Type B pancreatic cell (in vitro differentiated cells): Measurements from ENCODE around the gene SRSF2. TPM values are rescaled to one million over a fixed set of nuclear protein-coding genes. Genes with fewer than 3 reads are reported as not detected.

Source experiments
- DNase-seq: peaks from one replicate; pipeline ENCODE4 v3.0.0; 2021; ENCODE audit warnings: mixed read lengths; ENCODE audit not compliant: unreplicated experiment; ENCODE audit errors: extremely low spot score
- H3K27ac Mint-ChIP-seq: 2 replicates; pipeline ENCODE4 v1.8.0; 2021; ENCODE audit warnings: mild to moderate bottlenecking, mixed read lengths
- H3K27me3 Mint-ChIP-seq: 2 replicates; pipeline ENCODE4 v1.8.0; 2021; ENCODE audit warnings: mixed read lengths
- H3K36me3 Mint-ChIP-seq: 2 replicates; pipeline ENCODE4 v1.8.0; 2021; ENCODE audit warnings: mixed read lengths
- H3K4me1 Mint-ChIP-seq: one replicate; pipeline ENCODE4 v1.8.0; 2021; ENCODE audit warnings: mixed read lengths; ENCODE audit not compliant: unreplicated experiment
- H3K4me3 Mint-ChIP-seq: 2 replicates; pipeline ENCODE4 v1.8.0; 2021; ENCODE audit warnings: mild to moderate bottlenecking, mixed read lengths
- H3K9me3 Mint-ChIP-seq: 2 replicates; pipeline ENCODE4 v1.8.0; 2021; ENCODE audit warnings: mixed read lengths
- total RNA-seq: library from RNA; stranded (reverse); gene quantifications from 2 replicates; pipeline ENCODE4 v1.2.1, GENCODE V29; 2021; ENCODE audit warnings: low replicate concordance
- TF ChIP-seq, protein P1 (sequence below): fragments of 200-600 bp; sonication (generic); conservative IDR thresholded peaks from 2 replicates; pipeline ENCODE4 v1.5.0; 2021; ENCODE audit warnings: antibody characterized with exemption, mild to moderate bottlenecking

The SRSF2 gene
- total RNA-seq, 1 donor from 2014 or later, result 273 TPM

DNA sequence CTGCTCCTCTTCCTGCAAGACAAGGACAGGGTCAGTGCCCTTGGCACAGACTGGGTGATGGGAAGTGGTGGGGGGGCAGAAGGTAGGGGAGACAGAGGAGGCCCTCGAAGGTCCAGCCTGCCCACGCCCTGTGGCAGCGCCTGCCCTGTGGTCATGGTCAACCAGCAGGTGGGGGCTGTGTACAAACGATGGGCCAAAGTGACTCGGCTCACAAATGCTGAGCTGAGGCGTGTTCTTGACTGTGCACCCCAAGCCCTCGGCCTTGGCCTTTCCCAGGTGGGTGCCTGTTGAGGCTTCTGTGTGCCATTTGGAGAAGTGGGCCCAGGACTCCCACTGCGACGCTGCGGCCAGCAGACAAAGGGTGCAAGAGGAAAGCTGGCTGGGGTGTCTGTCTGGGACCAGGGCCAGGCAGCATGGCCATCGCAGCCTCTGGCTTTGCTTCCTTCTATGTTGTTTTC, 48.9 kb downstream of the SRSF2 start:
- Mint-ChIP-seq H3K27me3 (no peaks in the 10 kb centered on the region), H3K9me3 (no peaks in the 10 kb centered on the region), H3K27ac (peak overlapping the region; percentile 79), H3K4me1 (peaks cover 44% of the 10 kb centered on the region), H3K36me3 (peaks cover 14% of the 10 kb centered on the region), H3K4me3 (peak overlapping the region; percentile 0)
- TF ChIP-seq, protein P1, sequence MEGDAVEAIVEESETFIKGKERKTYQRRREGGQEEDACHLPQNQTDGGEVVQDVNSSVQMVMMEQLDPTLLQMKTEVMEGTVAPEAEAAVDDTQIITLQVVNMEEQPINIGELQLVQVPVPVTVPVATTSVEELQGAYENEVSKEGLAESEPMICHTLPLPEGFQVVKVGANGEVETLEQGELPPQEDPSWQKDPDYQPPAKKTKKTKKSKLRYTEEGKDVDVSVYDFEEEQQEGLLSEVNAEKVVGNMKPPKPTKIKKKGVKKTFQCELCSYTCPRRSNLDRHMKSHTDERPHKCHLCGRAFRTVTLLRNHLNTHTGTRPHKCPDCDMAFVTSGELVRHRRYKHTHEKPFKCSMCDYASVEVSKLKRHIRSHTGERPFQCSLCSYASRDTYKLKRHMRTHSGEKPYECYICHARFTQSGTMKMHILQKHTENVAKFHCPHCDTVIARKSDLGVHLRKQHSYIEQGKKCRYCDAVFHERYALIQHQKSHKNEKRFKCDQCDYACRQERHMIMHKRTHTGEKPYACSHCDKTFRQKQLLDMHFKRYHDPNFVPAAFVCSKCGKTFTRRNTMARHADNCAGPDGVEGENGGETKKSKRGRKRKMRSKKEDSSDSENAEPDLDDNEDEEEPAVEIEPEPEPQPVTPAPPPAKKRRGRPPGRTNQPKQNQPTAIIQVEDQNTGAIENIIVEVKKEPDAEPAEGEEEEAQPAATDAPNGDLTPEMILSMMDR, result no peak
- DNase-seq, result no peak

DNA sequence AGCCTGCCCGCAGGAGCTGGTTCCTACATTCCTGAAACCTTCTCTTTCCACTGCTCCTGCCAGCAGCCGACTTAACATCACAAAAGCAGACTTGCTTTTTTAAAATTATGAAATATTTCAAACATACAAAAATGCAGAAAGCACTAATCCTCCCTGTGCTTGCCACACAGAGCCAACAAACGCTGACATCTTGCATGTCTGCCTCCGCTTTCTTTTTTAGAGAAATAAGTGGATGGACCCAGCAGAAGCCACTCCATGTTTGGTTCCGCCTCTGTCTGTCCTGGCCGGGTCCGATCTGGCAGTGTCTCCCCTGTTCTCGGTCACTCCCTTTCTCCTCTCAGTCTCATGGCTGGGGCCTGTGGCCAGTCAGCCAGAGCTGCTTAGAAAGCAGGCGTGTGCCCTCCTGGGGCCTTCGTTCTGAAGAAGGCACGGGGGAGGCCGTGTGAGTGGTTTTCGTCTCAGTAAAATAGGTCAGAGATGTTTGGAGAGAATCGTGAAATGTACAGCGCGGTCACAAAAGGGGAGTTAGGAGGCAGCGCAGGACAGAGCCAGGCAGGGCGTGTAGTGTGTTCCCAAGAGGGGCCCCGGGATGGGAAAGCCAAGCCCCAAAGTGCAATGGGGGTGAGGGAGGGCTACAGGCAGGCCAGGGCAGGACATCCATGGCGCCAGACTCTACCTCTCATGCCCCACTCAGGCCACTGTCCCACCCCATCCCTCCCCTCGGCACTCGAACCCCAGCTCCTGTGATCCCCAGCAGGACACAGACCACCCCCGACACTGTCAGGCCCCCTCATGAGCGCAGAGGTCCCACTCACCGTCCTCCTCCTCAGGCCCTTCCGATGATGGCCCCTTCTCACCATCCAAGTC, 49.6 kb downstream of the SRSF2 start:
- Mint-ChIP-seq H3K9me3 (no peaks in the 10 kb centered on the region), H3K27ac (no peak overlapping the region), H3K4me1 (peaks cover 41% of the 10 kb centered on the region), H3K4me3 (peak overlapping the region; percentile 54), H3K27me3 (no peaks in the 10 kb centered on the region), H3K36me3 (peaks cover 14% of the 10 kb centered on the region)
- no peak for DNase-seq
- TF ChIP-seq, protein P1, result no peak

DNA sequence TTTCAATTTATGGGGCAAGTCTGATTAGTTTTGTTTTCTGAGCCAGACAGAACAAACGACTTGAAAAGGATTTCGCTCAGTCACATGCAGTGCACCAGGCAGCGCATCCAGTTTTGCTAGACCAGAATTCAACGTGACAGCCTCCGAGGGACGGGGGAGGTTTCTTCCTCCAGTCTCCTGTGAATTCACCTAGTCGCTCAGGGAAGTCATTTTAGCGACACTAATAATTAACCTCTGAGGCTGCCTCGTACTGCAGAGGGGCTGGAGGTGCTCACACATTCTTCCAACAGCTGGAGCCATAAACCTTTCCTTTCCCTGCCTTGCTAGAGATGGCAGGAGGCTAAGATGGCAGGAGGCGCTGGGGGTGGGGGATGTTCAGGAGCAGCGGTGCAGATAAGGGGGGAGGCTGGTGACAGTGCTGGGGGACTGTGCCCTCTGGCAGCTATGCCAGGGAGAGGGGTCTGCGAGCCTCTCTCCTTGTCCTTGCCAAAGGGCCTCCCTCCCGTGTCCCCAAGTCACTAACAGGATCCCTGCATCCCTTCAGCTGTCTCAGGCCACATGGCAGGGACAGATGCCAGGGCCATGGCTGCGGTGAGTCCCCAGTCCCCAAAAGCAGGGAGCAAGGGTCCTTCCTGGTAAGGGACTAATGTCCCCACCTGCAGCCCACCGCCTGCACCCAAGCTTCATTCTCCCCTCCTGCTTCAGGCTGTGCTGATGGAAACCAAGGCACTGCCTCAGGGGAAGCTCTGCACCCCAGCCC, 50.4 kb downstream of the SRSF2 start:
- Mint-ChIP-seq H3K36me3 (peaks cover 13% of the 10 kb centered on the region), H3K27me3 (no peaks in the 10 kb centered on the region), H3K9me3 (no peaks in the 10 kb centered on the region), H3K4me1 (peaks cover 47% of the 10 kb centered on the region), H3K4me3 (peak overlapping the region; percentile 45), H3K27ac (peak overlapping the region; percentile 73)
- TF ChIP-seq, protein P1, result no peak
- DNase-seq, result no peak

DNA sequence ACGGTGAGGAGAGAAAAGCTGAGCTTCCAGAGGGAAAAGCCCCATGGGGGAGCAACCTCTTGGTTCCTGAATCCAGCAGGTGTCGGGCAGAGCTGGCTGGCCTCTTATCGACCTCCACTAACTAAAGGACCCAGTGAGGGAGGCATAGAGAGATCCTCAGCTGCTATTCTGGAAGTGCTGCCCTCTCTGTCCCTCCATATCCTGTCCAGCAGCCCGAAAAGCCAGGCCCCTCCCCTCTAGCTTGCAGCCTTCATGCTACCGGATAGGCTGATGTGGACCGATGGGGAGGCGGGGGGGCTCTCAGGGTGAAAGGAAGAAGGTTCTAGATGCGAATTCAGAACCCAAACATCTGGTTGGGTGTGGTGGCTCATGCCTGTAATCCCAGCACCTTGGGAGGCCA, 51.3 kb downstream of the SRSF2 start:
- TF ChIP-seq, protein P1, result no peak
- peaks cover 12% of the 10 kb centered on the region for H3K36me3 Mint-ChIP-seq
- peaks cover 47% of the 10 kb centered on the region for H3K4me1 Mint-ChIP-seq
- no peak overlapping the region for H3K27ac Mint-ChIP-seq
- no peaks in the 10 kb centered on the region for H3K9me3 Mint-ChIP-seq
- H3K27me3 Mint-ChIP-seq, result no peaks in the 10 kb centered on the region
- no peak for DNase-seq
- H3K4me3 Mint-ChIP-seq, result no peak overlapping the region

DNA sequence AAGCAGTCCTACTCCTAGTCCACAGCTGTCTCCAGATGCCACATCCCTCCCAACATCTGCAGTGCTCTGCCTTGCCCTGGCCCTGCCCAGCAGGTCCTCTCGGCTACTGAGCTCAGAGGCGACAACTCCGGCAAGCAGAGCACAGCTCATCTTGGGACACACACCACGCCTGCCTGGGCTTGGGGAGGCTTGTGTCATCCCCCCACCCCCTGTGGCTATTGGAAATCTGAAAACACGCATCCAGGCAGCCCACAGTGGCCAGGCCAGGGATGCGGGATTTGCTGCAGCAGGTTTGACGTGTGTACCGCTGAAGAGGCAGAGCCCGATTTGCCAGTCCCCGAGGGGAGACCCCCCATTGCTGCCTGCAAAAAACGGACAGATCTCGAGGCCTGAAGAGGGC, 51.8 kb downstream of the SRSF2 start:
- no peak for DNase-seq
- peaks cover 44% of the 10 kb centered on the region for H3K4me1 Mint-ChIP-seq

More for the DNA sequence above, 51.8 kb downstream of the SRSF2 start:
- TF ChIP-seq, protein P1, result no peak
- Mint-ChIP-seq H3K4me3 (no peak overlapping the region), H3K36me3 (peaks cover 12% of the 10 kb centered on the region), H3K27me3 (no peaks in the 10 kb centered on the region), H3K9me3 (no peaks in the 10 kb centered on the region), H3K27ac (no peak overlapping the region)
